ENCODE data around the gene MAGEA1.

MAGEA1 gene

DNA sequence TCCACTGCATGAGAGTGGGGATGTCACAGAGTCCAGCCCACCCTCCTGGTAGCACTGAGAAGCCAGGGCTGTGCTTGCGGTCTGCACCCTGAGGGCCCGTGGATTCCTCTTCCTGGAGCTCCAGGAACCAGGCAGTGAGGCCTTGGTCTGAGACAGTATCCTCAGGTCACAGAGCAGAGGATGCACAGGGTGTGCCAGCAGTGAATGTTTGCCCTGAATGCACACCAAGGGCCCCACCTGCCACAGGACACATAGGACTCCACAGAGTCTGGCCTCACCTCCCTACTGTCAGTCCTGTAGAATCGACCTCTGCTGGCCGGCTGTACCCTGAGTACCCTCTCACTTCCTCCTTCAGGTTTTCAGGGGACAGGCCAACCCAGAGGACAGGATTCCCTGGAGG is 2.7 kb downstream of the MAGEA1 start:
- TF ChIP-seq, protein P1, sequence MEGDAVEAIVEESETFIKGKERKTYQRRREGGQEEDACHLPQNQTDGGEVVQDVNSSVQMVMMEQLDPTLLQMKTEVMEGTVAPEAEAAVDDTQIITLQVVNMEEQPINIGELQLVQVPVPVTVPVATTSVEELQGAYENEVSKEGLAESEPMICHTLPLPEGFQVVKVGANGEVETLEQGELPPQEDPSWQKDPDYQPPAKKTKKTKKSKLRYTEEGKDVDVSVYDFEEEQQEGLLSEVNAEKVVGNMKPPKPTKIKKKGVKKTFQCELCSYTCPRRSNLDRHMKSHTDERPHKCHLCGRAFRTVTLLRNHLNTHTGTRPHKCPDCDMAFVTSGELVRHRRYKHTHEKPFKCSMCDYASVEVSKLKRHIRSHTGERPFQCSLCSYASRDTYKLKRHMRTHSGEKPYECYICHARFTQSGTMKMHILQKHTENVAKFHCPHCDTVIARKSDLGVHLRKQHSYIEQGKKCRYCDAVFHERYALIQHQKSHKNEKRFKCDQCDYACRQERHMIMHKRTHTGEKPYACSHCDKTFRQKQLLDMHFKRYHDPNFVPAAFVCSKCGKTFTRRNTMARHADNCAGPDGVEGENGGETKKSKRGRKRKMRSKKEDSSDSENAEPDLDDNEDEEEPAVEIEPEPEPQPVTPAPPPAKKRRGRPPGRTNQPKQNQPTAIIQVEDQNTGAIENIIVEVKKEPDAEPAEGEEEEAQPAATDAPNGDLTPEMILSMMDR (IDR thresholded peaks at IDR 0.05; ENCODE audit: insufficient read depth, missing control alignments) = no peak
- FAIRE-seq (no peak), DNase-seq (ENCODE audit: insufficient read length, low spot score) (no peak)

- TF ChIP-seq, protein P1 (IDR thresholded peaks at IDR 0.05; ENCODE audit: insufficient read depth, missing control alignments) = no peak
- DNase-seq (ENCODE audit: insufficient read length, low spot score) (no peak), FAIRE-seq (no peak)
Observed at GRCh38 chrX:153184787-153185186, 5.7 kb downstream of the MAGEA1 start.

GRCh38 chrX:153190381-153190780 is 11.3 kb downstream of the MAGEA1 start:
- FAIRE-seq (no peak), DNase-seq (ENCODE audit: insufficient read length, low spot score) (no peak)
- TF ChIP-seq, protein P1 (IDR thresholded peaks at IDR 0.05; ENCODE audit: insufficient read depth, missing control alignments) = no peak

- TF ChIP-seq, protein P1 (IDR thresholded peaks at IDR 0.05; ENCODE audit: insufficient read depth, missing control alignments) = no peak
- no peak for DNase-seq (ENCODE audit: insufficient read length, low spot score)
- FAIRE-seq = no peak
Observed at GRCh38 chrX:153200462-153200861, 21.4 kb downstream of the MAGEA1 start.

GRCh38 chrX:153206425-153207046 is 27.5 kb downstream of the MAGEA1 start:
- FAIRE-seq = no peak
- TF ChIP-seq, protein P1 (IDR thresholded peaks at IDR 0.05; ENCODE audit: insufficient read depth, missing control alignments) = no peak
- no peak for DNase-seq (ENCODE audit: insufficient read length, low spot score)

- FAIRE-seq = no peak
- DNase-seq (ENCODE audit: insufficient read length, low spot score) = no peak
- TF ChIP-seq, protein P1 (IDR thresholded peaks at IDR 0.05; ENCODE audit: insufficient read depth, missing control alignments) = no peak
Observed at GRCh38 chrX:153209347-153209746, 30.3 kb downstream of the MAGEA1 start.

GRCh38 chrX:153214934-153215333 is 35.9 kb downstream of the MAGEA1 start:
- TF ChIP-seq, protein P1 (IDR thresholded peaks at IDR 0.05; ENCODE audit: insufficient read depth, missing control alignments) = no peak
- peak; percentile 61 for FAIRE-seq
- DNase-seq (ENCODE audit: insufficient read length, low spot score) = no peak
